Renal cortical epithelial cell (primary cell): Measurements from ENCODE around the gene C8A. TPM values are rescaled to one million over a fixed set of nuclear protein-coding genes. Genes with fewer than 3 reads are reported as not detected.
A peak's percentile ranks its signal among the peaks of the same experiment; 100 is the strongest.

Experiments used
- DNase-seq: peaks from one replicate; pipeline ENCODE4 v3.0.0-alpha.2; 2011; ENCODE audit warnings: low read depth
- total RNA-seq: library from RNA; depleted of rRNA; stranded (reverse); fragments of >200 nt; gene quantifications from 2 replicates; pipeline ENCODE4 v1.2.3, GENCODE V29; 2014

C8A gene
- total RNA-seq, 1 donor from 2014 or later, result not detected

DNA sequence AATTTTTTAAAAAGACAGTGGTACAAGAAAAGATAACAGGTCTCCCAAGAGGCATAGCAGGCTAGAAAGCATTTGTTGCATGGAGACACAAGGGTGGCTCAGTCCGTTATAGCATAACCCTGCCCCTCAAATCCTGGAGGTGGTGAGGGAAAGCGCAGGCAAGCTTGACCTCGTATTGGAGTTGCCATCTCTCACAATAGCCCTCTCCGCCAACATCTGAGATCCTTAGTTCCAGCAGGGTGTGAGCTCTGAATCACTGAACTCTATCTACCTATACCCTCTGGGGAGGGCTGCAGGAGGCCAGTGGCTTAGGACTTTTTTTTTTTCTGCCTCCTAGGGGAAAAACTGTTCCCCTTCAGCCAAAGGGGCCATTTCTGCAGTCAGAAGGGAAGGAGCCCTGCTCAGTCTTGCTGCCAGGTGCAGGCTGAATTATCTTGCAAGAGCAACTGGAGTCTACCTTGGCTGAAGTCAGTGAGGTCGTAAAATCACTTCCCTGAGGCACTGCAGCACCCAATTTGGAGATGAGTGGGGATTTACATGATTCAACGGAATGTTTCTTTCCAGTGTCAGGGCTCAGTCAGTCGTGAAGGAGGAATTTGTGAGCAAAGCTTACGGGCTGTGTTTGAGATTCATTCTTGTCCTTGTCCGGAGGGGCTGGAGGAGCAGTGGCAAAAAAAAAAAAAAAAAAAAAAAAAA, 17.2 kb upstream of the C8A start:
- DNase-seq, result peak; percentile 97

DNA sequence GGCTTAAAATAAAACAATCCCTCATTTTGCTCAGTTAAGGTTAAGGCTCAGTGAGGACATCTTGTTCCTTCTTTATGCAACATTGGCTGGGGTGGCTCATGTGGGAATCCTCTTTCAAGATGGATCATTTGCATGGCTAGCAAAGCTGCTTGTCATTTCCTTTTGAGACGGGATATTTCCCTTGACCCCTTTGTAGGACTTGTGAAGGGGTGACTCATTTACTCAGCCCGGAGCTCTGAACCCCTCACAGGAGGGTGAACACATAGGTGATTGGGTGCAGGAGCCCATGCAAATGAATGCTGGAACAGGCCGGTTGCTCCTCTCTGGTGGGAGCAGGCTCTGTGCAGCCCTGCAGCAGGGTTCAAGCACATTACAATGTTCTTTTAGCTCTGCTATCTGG, 15.8 kb upstream of the C8A start:
- DNase-seq, result peak; percentile 79

DNA sequence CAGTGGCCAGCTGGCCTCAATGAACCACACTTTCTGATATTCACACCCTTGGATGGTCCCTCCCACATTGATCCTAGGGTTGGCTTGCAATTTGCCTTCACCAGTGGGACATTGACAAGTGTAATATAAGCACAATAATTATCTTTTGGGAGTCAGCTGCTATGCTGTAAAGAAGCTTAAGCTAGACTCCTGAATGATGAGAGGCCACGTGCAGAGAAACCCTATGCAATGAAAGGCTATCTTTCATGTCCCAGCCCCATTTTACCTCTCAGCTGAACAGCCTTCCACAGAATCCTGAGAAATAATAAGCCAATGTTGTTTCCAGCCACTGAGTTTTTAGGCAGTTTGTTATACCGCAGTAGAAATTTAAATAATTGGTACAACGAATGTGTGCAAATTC, 11.1 kb upstream of the C8A start:
- DNase-seq, result no peak

DNA sequence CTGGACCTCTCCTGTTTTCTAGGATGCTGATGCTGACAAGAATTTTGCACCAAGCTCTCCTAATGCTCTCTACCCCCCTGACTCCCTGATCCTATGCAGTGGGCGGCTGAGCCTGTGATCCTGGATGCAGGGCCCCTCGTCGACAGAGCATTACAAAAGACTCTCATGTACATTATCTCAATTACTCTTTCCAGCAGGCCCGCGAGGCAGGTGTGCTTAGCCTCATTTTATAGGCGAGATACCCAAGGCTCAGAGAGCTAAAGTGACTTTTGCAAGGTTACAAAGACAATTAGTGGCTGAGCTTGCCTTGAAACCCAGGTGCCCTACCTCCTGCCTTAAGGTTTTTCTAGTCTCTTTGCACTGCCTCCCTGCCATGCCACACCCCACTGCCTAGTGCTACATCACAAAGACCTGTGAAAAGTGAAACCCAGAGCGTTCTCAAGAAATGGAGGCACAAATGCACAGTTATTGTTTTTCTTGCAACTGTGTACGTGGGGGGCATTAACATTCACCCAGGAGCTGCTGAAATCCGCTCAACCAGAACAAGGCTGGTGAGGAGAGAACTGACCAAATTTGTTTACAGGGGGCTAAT, 10.0 kb upstream of the C8A start:
- peak; percentile 37 for DNase-seq

DNA sequence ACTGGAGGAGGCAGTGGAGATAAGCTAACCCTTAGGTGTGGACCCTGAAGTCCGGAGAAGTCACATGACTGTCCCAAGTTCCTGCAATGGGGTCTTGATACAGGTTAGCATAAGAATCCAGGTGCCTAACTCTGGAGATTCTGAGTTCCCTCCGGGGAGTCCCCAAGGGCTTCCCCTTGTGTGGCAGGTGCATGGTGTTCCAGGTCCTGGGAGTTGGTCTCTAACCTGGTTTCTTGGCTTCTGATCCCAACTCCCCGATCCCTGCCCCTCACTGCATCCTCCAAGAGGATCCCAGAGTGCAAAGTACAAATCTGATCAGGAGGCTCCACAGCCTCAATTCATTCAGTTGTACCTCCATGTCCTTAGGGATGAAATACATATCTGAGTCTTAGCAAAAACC, 9.3 kb upstream of the C8A start:
- no peak for DNase-seq

DNA sequence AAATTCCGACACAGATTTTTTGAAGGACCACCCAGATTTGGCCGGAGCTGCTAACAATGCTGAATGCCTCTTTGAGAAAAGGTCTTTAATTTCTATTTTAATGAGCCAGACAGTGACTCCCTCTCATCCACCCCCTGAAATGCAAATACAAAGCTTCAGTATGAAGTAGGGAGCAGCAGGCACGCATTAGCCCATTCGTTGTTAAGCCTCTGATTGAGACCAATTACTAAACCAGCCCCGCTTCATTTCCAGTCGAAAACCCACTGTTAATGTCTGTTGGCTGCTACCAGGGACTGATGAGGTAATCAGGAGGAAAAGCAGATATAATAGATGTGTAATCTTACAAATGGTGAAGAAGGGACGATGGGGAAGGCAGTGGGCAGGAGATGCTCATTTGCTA, 4.8 kb upstream of the C8A start:
- no peak for DNase-seq

DNA sequence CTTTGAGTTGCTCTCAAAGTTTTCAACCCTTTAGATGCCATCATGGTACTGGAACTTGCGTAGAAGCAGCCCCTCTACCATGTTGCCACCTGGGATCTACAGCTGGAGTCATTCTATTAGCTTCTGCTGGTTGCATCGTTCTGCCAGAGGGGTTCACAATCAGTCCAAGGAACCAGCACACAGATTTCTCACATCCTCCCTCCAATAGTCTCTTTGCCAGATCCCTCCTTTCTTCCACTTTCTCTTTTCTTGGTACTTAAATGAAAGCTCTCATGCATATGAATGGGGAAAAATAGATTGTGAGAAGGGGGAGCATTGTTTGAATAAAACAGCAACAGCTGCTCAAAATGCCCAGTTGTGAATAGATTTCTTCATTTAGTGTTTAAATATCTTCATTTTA, 4.2 kb upstream of the C8A start:
- no peak for DNase-seq

DNA sequence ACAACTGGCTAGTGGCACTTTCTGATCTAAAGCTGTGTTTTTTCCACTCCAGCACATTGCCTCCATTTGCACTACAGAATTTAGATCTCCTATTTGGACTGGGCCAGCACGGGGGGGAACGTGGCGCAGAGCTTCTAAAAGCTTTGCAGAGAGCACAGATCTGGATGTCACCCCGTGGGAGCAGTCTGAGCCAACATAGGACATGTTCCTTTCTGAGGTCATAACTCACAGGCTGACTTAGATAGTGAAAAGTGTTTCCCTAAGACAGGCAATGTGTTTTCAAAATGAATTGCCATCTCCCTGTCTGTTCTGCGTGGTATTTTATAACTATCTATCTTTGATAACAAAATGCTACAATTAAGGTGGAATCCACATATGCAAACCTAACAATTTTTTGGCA, 3.7 kb upstream of the C8A start:
- DNase-seq, result no peak

DNA sequence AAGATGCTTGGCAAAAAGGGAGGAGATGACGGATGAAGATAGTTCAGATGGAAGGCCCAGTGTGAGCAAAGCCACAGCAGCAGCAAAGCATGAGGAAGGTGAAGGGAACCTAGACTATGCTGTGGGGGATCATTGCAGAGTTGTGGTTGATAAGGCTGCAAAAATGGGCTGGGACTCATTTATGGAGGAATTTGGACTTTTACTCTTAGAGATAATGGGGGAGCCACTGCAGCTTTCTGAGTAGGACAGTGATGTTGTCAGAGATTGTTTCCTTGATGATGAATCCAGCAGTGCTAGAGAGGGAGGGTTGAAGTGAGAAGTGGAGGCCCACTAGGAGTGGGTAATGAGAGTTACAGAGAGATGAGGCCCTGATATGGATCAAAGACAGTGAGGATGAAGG, 2.1 kb upstream of the C8A start:
- DNase-seq, result no peak

DNA sequence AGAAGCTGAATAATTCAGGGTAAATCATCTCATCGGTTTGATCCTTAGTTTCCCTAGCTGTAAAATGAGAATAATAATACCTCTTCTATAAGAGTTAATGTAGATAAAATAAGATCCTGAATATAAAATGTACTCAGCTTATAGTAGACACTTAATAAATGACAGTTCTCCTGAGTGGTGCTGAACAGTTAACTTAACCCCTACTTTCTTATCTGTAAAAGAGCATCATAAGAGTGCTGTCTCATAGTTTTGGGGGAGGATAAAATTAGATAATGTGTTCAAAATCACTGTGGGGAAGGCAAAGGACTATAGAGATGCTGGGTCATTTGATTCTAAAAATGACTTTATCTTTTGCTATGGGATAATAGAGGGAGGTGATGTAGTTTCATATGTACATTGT, 593 bp downstream of the C8A start:
- DNase-seq, result no peak

DNA sequence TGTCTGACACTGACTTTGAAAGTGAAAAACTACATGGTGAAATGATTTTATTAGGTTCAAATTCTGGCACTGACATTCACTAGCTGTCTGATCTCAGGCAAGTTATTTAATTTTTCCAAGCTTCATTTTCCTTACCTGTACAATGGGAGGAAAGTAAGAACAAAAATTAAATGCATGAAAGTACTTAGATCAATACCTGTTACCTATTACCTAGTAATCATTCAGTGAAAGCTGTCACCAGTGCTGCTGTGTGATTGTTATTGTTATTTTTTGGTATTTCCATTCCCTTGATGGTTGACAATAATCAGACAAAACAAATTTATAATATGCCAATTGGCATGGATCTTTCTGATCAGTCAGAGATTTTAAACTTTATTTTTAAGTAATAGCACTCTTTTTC, 1.6 kb downstream of the C8A start:
- no peak for DNase-seq

DNA sequence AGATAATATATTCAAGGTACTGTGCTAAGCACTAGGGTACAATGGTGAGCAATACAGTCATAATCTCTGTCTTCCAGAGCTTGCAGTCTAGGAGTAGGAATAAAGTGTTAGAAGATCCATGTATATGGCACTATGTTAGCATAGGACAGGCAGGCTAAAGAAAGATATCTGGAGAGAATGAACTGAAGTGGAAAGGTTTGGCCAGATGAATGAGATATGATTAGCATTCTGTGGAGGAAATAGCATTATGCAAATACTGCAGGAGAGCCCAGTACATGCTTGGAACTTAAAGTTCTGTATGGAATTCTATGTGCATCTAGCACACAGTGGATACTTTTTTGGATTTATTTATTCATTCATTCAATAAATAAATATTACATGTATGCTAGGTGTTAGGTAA, 4.7 kb downstream of the C8A start:
- no peak for DNase-seq

DNA sequence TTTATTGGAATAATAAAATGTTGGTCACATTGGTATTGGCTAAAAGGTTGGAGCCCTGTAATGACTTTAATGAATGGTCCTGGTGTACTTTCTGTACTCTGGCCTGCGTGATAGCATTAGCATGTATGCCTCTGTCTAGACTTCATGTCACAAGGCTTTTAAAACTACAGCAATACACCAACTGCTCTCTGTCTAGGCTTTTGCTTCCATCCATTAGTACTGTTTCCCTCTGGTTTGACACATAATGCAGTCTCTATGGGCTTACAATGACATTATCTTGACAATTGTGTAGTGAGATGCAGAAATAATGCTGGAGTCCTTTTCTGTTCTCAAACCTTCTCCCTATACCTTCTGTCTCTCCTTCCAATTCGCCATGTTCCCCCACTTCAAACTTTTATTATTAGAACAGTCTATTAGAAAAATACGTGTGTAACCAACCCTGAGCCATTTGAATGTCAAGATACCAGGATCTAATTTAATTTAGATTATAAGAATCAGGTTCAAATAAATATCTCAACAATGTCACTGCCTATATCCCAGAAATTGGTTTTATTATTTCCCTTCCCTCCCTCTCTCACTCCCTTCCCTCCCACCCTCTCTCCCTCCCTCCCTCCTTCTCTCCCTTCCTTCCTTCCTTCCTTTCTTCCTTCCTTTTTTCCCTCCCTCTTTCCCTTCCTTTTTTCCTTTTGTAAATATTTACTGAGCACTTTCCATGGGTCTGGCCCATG, 8.8 kb downstream of the C8A start:
- no peak for DNase-seq

DNA sequence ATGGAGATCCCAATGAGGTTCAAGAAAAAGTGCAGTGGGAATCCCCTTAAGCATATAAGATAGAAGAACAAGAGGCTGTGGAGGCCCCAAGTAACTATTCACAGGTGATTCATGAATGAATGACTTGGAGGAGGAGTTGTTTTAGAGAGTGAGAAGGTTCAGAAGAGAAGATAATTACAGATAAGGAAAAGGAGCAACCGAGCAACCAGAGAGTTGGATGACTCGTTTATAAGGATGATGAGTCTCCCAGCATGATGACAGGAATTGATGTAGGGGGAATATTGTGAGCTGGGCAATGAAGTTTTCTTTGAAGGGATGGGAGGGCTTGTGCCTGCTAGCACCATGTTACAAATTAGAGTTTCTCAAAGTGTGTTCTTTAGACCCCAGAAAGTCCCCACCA, 9.8 kb downstream of the C8A start:
- DNase-seq, result peak; percentile 41

DNA sequence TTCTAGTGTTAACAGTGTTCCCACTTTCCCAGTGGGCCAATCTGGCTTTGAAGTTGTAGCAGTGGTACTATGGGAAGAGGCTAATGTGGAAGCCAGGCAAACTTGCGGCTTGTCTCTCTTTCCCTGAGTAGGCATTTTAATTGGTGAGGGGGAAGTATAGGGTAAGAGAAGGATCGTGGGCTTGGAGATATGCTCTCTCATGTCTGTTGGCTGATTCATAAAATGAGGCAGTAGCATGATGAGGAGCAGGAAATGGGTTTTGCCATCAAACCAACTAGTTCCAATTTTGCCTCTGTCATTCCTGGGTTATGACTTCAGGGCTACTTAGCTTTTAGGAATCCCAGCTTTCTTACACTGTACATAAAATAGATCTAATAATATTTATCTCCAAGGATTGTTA, 12.1 kb downstream of the C8A start:
- DNase-seq, result peak; percentile 16

DNA sequence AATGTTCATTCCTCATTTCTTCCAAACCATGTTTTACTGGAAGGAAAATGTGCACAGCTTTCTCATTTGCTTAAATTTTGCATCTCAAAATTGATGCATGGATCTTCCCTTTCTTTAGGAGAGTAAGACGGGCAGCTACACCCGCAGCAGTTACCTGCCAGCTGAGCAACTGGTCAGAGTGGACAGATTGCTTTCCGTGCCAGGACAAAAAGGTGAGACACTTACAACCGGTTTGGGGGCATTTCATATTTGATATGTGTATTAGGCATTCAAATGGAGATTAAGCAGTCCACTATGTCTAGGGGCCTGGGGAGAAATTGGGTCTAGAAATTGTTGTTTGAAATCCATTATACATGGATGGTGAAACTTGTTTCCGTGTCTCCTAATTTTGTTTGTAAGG, 12.9 kb downstream of the C8A start:
- DNase-seq, result no peak

DNA sequence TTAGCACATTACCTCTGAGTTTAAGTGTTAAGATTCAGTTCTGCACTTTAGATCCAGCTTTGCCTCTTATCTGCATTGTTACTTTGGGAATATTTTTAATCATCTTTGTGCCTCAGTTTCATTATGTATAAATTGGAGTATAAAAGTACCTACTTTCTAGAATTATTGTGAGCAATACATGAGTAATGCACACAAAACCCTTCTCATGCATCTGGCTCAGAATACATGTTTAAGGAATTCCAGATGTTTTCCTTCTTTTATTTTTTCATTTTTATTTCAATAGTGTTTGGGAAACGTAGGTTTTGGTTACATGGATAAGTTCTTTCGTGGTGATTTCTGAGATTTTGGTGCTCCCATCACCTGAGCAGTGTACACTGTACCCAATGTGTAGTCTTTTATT, 14.2 kb downstream of the C8A start:
- no peak for DNase-seq

DNA sequence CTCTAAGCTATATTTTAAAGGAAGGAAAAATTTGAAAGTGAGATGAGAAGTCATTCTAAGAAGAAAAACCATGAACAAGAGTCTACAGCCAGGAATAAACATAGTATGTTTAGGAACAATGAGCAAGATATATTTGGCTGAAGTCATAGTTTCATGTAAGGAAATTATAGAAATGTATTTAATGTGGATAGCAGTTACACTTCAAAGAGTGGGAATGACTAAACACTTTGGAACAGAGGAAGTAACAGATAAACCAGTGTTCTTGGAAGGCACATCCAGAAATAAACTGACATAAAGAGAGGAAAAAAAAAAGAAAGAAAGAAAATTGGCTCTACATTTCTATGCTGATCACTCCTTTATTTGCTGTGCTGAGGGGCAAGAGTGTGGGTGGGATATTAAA, 18.0 kb downstream of the C8A start:
- peak; percentile 13 for DNase-seq

DNA sequence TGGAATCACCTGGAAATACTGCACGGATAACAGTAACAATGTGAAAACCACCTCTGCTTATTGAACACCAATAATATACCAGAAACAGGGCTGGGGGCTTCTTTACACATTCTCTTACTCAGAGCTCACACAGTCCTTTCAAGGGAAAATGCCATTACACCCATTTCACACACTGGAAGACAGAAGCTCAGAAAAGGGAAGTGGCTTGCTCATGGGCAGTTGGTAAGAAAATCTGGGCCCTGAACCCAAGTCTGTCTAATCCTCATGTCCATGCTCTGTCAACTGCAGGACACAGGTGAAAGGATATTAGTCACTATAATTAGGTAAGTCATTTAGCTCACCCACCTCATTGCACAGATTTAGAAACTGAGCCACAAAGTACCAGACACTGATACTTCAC, 18.6 kb downstream of the C8A start:
- no peak for DNase-seq

DNA sequence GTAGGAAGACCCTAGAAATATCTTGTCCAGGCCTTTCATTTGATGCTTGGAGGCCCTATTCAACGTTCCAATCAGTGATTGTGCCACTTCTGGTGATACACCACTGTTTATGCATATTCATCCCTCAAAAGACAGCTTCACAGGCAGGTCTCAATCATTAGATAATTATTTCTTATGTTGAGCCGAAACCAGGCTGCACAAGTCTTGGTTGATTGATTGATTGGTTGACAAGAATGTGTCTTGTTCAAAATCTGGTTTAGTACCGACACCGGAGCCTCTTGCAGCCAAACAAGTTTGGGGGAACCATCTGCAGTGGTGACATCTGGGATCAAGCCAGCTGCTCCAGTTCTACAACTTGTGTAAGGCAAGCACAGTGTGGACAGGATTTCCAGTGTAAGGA, 20.1 kb downstream of the C8A start:
- no peak for DNase-seq

DNA sequence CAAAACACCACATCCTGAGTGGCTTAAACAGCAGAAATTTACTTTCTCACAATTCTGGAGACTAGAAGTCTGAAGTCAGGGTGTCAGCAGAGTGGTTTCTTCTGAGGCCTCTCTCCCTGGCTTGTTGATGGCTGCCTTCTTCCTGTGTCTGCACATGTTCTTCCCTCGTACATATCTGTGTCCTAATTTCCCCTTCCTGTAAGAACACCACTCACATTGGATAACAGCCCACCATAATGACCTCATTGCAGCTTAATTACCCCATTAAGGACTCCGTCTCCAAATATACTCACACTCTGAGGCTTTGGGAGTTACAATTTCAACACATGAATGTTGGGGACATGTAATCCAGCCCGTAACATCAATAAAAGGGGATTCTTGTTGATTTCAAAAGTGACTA, 23.4 kb downstream of the C8A start:
- DNase-seq, result no peak

DNA sequence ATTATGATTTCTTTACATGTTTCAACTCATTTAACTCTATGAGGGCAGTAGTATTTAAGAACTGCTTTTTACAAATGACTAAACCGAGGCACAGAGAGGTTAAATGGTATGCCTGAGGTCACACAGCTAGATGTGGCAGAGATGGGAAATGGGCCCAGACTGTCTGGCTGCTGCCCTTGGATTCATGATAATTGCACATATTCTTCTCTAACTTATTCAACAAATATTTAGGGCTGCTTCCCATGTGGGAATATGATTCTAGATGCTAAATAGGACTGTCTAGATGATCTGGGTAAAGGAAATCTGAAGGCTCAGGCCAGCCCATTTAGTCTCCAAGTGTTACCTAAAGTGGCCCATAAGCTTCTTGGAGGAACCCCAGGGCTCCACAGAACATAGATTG, 26.2 kb downstream of the C8A start:
- DNase-seq, result no peak

DNA sequence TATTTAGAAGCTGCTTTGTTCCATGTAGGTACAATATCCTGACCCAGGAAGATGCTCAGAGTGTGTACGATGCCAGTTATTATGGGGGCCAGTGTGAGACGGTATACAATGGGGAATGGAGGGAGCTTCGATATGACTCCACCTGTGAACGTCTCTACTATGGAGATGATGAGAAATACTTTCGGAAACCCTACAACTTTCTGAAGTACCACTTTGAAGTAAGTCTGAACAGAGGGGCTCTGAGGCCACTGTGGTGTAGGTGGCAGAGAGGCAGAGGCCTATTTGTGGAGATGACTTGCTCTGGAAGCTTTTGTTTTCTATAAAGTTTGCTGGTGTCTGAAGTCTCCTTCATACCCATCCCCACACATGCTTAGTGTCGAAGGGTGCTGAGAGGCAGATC, 26.8 kb downstream of the C8A start:
- DNase-seq, result no peak

DNA sequence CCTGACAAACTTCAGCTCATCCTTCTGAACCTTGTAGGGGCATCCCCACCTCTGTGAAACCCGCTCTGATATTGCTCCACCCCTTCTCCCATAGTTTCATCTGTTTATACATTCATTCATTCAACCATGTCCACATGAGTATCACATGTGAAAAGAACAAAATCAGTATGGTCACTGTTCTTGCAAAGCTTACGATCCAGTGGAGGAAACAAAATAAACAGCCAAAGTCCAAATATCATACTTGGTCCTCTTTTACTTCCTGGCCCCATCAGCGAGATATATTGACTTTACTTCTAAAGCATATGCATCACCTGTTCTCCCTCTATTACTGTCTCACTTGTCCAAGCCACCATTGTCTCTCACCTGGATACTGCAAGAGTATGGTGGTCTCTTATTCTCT, 35.6 kb downstream of the C8A start:
- DNase-seq, result no peak
